Endodermal cell (in vitro differentiated cells): ENCODE results near the gene NPIPA3. TPM values are rescaled to one million over a fixed set of nuclear protein-coding genes. Genes with fewer than 3 reads are reported as not detected.
"Not testable (repeated sequence)": the region's sequence is repeated elsewhere in the genome, so short reads cannot be mapped to it uniquely, and the experiment has no call there.

ENCODE experiments used
- DNase-seq: peaks from one replicate; pipeline ENCODE4 v3.0.0-alpha.2; 2017
- H3K27ac ChIP-seq: 2 replicates; pipeline ENCODE4 v1.5.1; 2013; ENCODE audit warnings: mild to moderate bottlenecking, low read depth, low read length, moderate library complexity
- H3K27me3 ChIP-seq: 2 replicates; pipeline ENCODE4 v1.6.1; 2013; ENCODE audit warnings: mild to moderate bottlenecking, low read length, moderate library complexity; ENCODE audit not compliant: insufficient read depth, control insufficient read depth, poor library complexity, severe bottlenecking
- H3K36me3 ChIP-seq: 2 replicates; pipeline ENCODE4 v1.7.0; 2013; ENCODE audit warnings: mild to moderate bottlenecking, low read length, moderate library complexity; ENCODE audit not compliant: control insufficient read depth, insufficient read depth
- H3K4me1 ChIP-seq: one replicate; pipeline ENCODE4 v1.7.0; 2013; ENCODE audit warnings: low read length; ENCODE audit not compliant: control insufficient read depth, insufficient read depth
- H3K4me3 ChIP-seq: 2 replicates; pipeline ENCODE4 v1.5.1; 2013; ENCODE audit warnings: mild to moderate bottlenecking, low read length, moderate library complexity
- H3K9ac ChIP-seq: 2 replicates; pipeline ENCODE4 v1.6.1; 2013; ENCODE audit warnings: mild to moderate bottlenecking, low read length, moderate library complexity; ENCODE audit not compliant: poor library complexity, severe bottlenecking; ENCODE audit errors: extremely low read depth
- H3K9me3 ChIP-seq: 2 replicates; pipeline ENCODE4 v1.6.1; 2013; ENCODE audit warnings: mild to moderate bottlenecking, low read length, moderate library complexity; ENCODE audit not compliant: control insufficient read depth
- H3K27ac Mint-ChIP-seq: 2 replicates; pipeline ENCODE4 v1.8.0; 2020; ENCODE audit warnings: mixed read lengths
- H3K27me3 Mint-ChIP-seq: 2 replicates; pipeline ENCODE4 v1.8.0; 2021; ENCODE audit warnings: mild to moderate bottlenecking, mixed read lengths; ENCODE audit not compliant: insufficient read depth
- H3K36me3 Mint-ChIP-seq: 2 replicates; pipeline ENCODE4 v1.8.0; 2020; ENCODE audit warnings: low read depth, mixed read lengths
- H3K4me1 Mint-ChIP-seq: 2 replicates; pipeline ENCODE4 v1.8.0; 2020; ENCODE audit warnings: mixed read lengths
- H3K4me3 Mint-ChIP-seq: 2 replicates; pipeline ENCODE4 v1.8.0; 2020; ENCODE audit warnings: mild to moderate bottlenecking, moderate library complexity, mixed read lengths
- H3K9me3 Mint-ChIP-seq: 2 replicates; pipeline ENCODE4 v1.8.0; 2020; ENCODE audit warnings: mild to moderate bottlenecking, mixed read lengths
- WGBS, 2 experiments: methylation state at CpG; one replicate each; pipeline versions ENCODE4 v1.1.5 to v1.1.7; 2013; ENCODE audit warnings: missing lambda C conversion rate in 2 of 2, mixed read lengths in 1 of 2; ENCODE audit not compliant: insufficient coverage in 1 of 2, insufficient read length in 1 of 2; 5-methylcytosine and 5-hydroxymethylcytosine counted together
- total RNA-seq, 2 donors: library from RNA; stranded (reverse); fragmentation: NEBNext Ultra II Directional in 1 of 2; extraction: Animal tissue kit (Norgen Biotek cat#: 25700) in 1 of 2; gene quantifications; 2 replicates in 1 of 2; 3 replicates in 1 of 2; pipeline ENCODE4 v1.2.1, GENCODE V29; 2021
- TF ChIP-seq, protein P1 (sequence below): fragments of 200-600 bp; sonication (generic); conservative IDR thresholded peaks from 2 replicates; pipeline ENCODE4 v1.5.0; 2021; ENCODE audit warnings: antibody characterized with exemption, mild to moderate bottlenecking

Gene NPIPA3
- total RNA-seq, 2 donors from 2014 or later: 3.5 to 11.3 TPM

DNA sequence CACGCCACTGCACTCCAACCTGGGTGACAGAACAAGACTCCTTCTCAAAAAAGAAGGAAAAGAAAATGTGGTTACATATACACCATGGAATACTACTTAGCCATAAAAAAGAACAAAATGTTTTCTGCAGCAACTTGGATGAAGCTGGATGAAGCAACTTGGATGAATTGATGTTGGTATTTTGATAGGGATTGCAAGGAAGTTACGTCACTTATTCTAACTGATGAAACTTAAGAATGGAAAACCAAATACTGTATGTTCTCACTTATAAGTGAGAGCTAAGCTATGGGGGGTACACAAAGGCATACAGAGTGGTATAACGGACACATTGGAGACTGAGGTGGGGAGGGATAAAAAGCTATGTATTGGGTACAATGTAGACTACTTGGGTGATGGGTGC, 26.6 kb upstream of the NPIPA3 start:
- no peak overlapping the region for H3K27ac ChIP-seq
- H3K9me3 ChIP-seq: no peaks in the 10 kb centered on the region
- no peak overlapping the region for H3K27ac Mint-ChIP-seq
- TF ChIP-seq, protein P1, sequence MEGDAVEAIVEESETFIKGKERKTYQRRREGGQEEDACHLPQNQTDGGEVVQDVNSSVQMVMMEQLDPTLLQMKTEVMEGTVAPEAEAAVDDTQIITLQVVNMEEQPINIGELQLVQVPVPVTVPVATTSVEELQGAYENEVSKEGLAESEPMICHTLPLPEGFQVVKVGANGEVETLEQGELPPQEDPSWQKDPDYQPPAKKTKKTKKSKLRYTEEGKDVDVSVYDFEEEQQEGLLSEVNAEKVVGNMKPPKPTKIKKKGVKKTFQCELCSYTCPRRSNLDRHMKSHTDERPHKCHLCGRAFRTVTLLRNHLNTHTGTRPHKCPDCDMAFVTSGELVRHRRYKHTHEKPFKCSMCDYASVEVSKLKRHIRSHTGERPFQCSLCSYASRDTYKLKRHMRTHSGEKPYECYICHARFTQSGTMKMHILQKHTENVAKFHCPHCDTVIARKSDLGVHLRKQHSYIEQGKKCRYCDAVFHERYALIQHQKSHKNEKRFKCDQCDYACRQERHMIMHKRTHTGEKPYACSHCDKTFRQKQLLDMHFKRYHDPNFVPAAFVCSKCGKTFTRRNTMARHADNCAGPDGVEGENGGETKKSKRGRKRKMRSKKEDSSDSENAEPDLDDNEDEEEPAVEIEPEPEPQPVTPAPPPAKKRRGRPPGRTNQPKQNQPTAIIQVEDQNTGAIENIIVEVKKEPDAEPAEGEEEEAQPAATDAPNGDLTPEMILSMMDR: no peak
- WGBS, 2 experiments: 71 to 89% methylated on average over 1 to 3 of the region's 3 CpGs
- H3K4me1 ChIP-seq: no peaks in the 10 kb centered on the region
- H3K27me3 Mint-ChIP-seq: peaks cover 2% of the 10 kb centered on the region
- no peaks in the 10 kb centered on the region for H3K36me3 Mint-ChIP-seq
- no peak overlapping the region for H3K4me3 Mint-ChIP-seq
- H3K9me3 Mint-ChIP-seq: no peaks in the 10 kb centered on the region
- H3K9ac ChIP-seq: no peak overlapping the region
- DNase-seq: no peak
- no peaks in the 10 kb centered on the region for H3K4me1 Mint-ChIP-seq
- no peaks in the 10 kb centered on the region for H3K27me3 ChIP-seq
- H3K36me3 ChIP-seq: no peaks in the 10 kb centered on the region
- H3K4me3 ChIP-seq: no peak overlapping the region

DNA sequence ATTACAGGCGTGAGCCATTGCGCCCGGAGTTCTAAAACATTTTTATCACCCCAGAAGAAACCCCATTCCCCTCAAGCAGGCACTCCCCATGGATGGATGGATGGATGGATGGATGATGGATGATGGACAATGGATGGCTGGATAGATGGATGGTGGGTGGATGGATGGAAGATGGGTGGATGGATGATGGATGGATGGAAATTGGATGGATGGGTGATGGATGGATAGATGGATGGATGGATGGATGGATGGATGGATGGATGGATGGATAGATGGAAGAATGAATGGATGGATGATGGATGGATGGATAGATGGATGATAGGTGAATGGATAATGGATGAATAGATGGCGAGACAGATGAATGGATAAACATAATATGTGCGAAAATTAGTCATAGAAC, 25.6 kb upstream of the NPIPA3 start:
- no peak for DNase-seq
- no peaks in the 10 kb centered on the region for H3K9me3 ChIP-seq
- no peaks in the 10 kb centered on the region for H3K4me1 ChIP-seq
- H3K36me3 ChIP-seq: no peaks in the 10 kb centered on the region
- no peaks in the 10 kb centered on the region for H3K9me3 Mint-ChIP-seq
- TF ChIP-seq, protein P1: no peak
- H3K9ac ChIP-seq: no peak overlapping the region
- no peak overlapping the region for H3K4me3 Mint-ChIP-seq
- H3K4me3 ChIP-seq: no peak overlapping the region
- no peak overlapping the region for H3K27ac Mint-ChIP-seq
- no peaks in the 10 kb centered on the region for H3K4me1 Mint-ChIP-seq
- no peaks in the 10 kb centered on the region for H3K36me3 Mint-ChIP-seq
- H3K27me3 Mint-ChIP-seq: peaks cover 2% of the 10 kb centered on the region
- WGBS, 2 experiments: 91 to 92% methylated on average over 2 to 5 of the region's 5 CpGs
- no peaks in the 10 kb centered on the region for H3K27me3 ChIP-seq
- no peak overlapping the region for H3K27ac ChIP-seq

DNA sequence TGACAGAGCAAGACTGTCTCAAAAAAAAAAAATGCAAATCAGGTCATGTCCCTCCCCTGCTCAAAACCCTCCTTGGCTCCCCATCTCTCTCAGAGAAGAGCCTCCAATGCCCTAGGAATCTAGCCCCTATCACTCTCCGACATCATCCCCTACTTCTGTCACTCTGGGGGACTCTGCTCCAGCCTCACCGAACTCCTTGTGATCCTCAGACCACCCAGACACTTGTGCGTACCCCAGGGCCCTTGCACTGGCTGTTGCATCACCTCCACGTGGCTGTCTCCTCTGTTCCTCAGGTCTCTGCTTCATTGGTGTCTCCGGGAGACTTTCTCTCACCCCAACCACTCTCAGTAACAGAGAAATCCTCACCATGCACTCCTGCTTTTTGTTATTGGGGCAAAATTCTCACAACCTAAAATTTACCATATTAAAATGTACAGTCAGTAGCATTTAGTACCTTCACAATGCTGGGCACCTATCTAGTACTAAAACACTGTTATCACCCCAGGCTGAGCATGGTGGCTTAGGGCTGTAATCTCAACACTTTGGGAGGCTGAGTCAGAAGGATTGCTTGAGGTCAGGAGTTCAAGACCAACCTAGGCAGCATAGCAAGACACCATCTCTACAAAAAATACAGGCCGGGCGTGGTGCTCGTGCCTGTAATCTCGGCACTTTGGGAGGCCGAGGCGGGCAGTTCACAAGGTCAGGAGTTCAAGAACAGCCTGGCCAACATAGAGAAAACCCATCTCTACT, 24.3 kb upstream of the NPIPA3 start:
- TF ChIP-seq, protein P1: no peak
- Histone ChIP-seq H3K27me3 (no peaks in the 10 kb centered on the region), H3K4me1 (no peaks in the 10 kb centered on the region), H3K36me3 (no peaks in the 10 kb centered on the region), H3K9me3 (no peaks in the 10 kb centered on the region), H3K9ac (no peak overlapping the region), H3K27ac (no peak overlapping the region), H3K4me3 (no peak overlapping the region)
- Mint-ChIP-seq H3K4me3 (no peak overlapping the region), H3K4me1 (no peaks in the 10 kb centered on the region), H3K36me3 (no peaks in the 10 kb centered on the region), H3K9me3 (no peaks in the 10 kb centered on the region), H3K27ac (no peak overlapping the region), H3K27me3 (peaks cover 2% of the 10 kb centered on the region)
- DNase-seq: no peak
- WGBS, 2 experiments: 77 to 79% methylated on average over 5 to 11 of the region's 11 CpGs

DNA sequence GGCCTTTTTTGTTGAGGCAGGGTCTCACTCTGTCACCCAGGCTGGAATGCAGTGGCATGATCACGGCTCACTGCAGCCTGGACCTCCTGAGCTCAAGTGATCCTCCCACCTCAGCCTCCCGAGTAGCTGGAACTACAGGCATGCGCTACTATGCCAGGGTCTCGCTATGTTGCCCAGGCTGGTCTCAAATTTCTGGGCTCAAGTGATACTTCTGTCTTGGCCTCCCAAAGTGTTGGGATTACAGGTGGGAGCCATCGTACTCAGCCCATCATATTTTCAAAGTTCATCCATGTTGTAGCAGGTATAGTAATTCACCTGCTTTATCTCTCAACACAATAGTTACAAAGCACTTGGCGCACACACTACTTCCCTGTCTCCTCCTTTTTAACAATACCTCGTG, 22.8 kb upstream of the NPIPA3 start:
- not testable (repeated sequence) for H3K4me1 ChIP-seq, H3K27ac Mint-ChIP-seq
- WGBS, 2 experiments: 91% methylated on average over 6 to 7 of the region's 7 CpGs

More for the DNA sequence above, 22.8 kb upstream of the NPIPA3 start:
- not testable (repeated sequence) for H3K4me1 Mint-ChIP-seq, H3K27ac ChIP-seq, H3K36me3 ChIP-seq, H3K27me3 Mint-ChIP-seq, H3K27me3 ChIP-seq, H3K4me3 ChIP-seq, H3K4me3 Mint-ChIP-seq, H3K9me3 ChIP-seq, H3K36me3 Mint-ChIP-seq, DNase-seq, H3K9ac ChIP-seq, H3K9me3 Mint-ChIP-seq
